HepG2 (cell line): ENCODE results near the gene TMEM129. TPM values are rescaled to one million over a fixed set of nuclear protein-coding genes. Genes with fewer than 3 reads are reported as not detected.

ENCODE experiments used
- EEA1 ChIP-seq: sonication (generic); formaldehyde crosslinking; IDR thresholded peaks from 2 replicates; pipeline ENCODE4 v1.5.1; 2020; ENCODE audit warnings: mild to moderate bottlenecking, missing genetic modification reagents, borderline replicate concordance
- IKZF1 ChIP-seq: fragments of 450-650 bp; IDR thresholded peaks from 2 replicates; pipeline ENCODE4 v1.7.1; 2016
- KDM2A ChIP-seq: sonication (generic); formaldehyde crosslinking; IDR thresholded peaks from 2 replicates; pipeline ENCODE4 v1.4.0; 2020; ENCODE audit warnings: low read depth, missing genetic modification reagents, borderline replicate concordance
- MAZ ChIP-seq, 2 experiments: sonication (generic) in 1 of 2; formaldehyde crosslinking in 1 of 2; IDR thresholded peaks; 2 replicates each; pipeline versions ENCODE4 v1.5.0 to v1.6.1; 2012 to 2020; ENCODE audit warnings: low read depth in 2 of 2, mild to moderate bottlenecking in 2 of 2, borderline replicate concordance in 1 of 2, improper control_type of control experiment in 1 of 2, low read length in 1 of 2, missing genetic modification reagents in 1 of 2, moderate library complexity in 1 of 2
- NFATC3 ChIP-seq: sonication (generic); formaldehyde crosslinking; IDR thresholded peaks from 2 replicates; pipeline ENCODE4 v1.5.1; 2020; ENCODE audit warnings: mild to moderate bottlenecking, missing genetic modification reagents
- NPAS2 ChIP-seq: sonication (generic); formaldehyde crosslinking; IDR thresholded peaks from 2 replicates; pipeline ENCODE4 v1.8.0; 2022; ENCODE audit warnings: mild to moderate bottlenecking, missing genetic modification reagents, borderline replicate concordance
- POGZ ChIP-seq: sonication (generic); formaldehyde crosslinking; IDR thresholded peaks from 2 replicates; pipeline ENCODE4 v1.4.0; 2020; ENCODE audit warnings: mild to moderate bottlenecking, missing genetic modification reagents
- SALL1 ChIP-seq: sonication (generic); formaldehyde crosslinking; IDR thresholded peaks from 2 replicates; pipeline ENCODE4 v1.8.0; 2022; ENCODE audit warnings: mild to moderate bottlenecking, missing genetic modification reagents
- SAP130 ChIP-seq: IDR thresholded peaks from 2 replicates; pipeline ENCODE4 v1.6.1; 2016; ENCODE audit warnings: low read depth
- SNAPC2 ChIP-seq: sonication (generic); formaldehyde crosslinking; IDR thresholded peaks from 2 replicates; pipeline ENCODE4 v1.8.1; 2022; ENCODE audit warnings: mild to moderate bottlenecking, missing genetic modification reagents
- TSC22D2 ChIP-seq: sonication (generic); formaldehyde crosslinking; IDR thresholded peaks from 2 replicates; pipeline ENCODE4 v1.5.1; 2020; ENCODE audit warnings: missing genetic modification reagents, mild to moderate bottlenecking, borderline replicate concordance
- U2AF2 ChIP-seq: fragments of 200-400 bp; formaldehyde crosslinking; IDR thresholded peaks from 2 replicates; pipeline ENCODE4 v1.6.1; 2017; ENCODE audit warnings: low read depth, mild to moderate bottlenecking, low read length
- ZMAT3 ChIP-seq: sonication (generic); formaldehyde crosslinking; conservative IDR thresholded peaks from 2 replicates; pipeline ENCODE4 v1.7.0; 2021; ENCODE audit warnings: missing genetic modification reagents
- ZNF468 ChIP-seq: sonication (generic); formaldehyde crosslinking; IDR thresholded peaks from 2 replicates; pipeline ENCODE4 v1.8.0; 2022; ENCODE audit warnings: mild to moderate bottlenecking, moderate library complexity, missing genetic modification reagents
- ZNF607 ChIP-seq: sonication (generic); formaldehyde crosslinking; IDR thresholded peaks from 2 replicates; pipeline ENCODE4 v1.5.1; 2020; ENCODE audit warnings: missing genetic modification reagents, mild to moderate bottlenecking, borderline replicate concordance
- ZNF768 ChIP-seq: sonication (generic); formaldehyde crosslinking; IDR thresholded peaks from 2 replicates; pipeline ENCODE4 v1.4.0; 2020; ENCODE audit warnings: missing genetic modification reagents
- ZNF841 ChIP-seq: sonication (generic); formaldehyde crosslinking; IDR thresholded peaks from 2 replicates; pipeline ENCODE4 v1.8.1; 2023; ENCODE audit warnings: missing genetic modification reagents, borderline replicate concordance
- ZSCAN25 ChIP-seq: sonication (generic); formaldehyde crosslinking; IDR thresholded peaks from 2 replicates; pipeline ENCODE4 v1.8.0; 2022; ENCODE audit warnings: mild to moderate bottlenecking, missing genetic modification reagents
- ZSCAN31 ChIP-seq: sonication (generic); formaldehyde crosslinking; IDR thresholded peaks from 2 replicates; pipeline ENCODE4 v1.5.0; 2020; ENCODE audit warnings: low read depth, mild to moderate bottlenecking, missing genetic modification reagents
- polyA plus RNA-seq, 8 experiments: library from polyadenylated mRNA; depleted of rRNA in 3 of 8; stranded (reverse) in 7 of 8; unstranded in 1 of 8; fragments of >200 nt; fragmentation: Illumina TruSeq in 4 of 8; extraction: Trizol in 4 of 8; gene quantifications; 2 replicates each; pipeline versions ENCODE4 v1.2.1 to v1.2.3, GENCODE V29; 2011 to 2016; ENCODE audit warnings: low read depth in 4 of 8, missing spikeins in 1 of 8, mixed read lengths in 1 of 8; ENCODE audit not compliant: insufficient read depth in 1 of 8
- total RNA-seq, 5 experiments: library from RNA; depleted of rRNA; stranded (reverse); fragments of >200 nt; fragmentation: Illumina TruSeq; extraction: Trizol; gene quantifications; 2 replicates each; pipeline ENCODE4 v1.2.3, GENCODE V29; 2016; ENCODE audit warnings: low read depth in 1 of 5
- TF ChIP-seq, protein P1 (sequence below): sonication (generic); formaldehyde crosslinking; IDR thresholded peaks from 2 replicates; pipeline ENCODE4 v1.4.0; 2020; ENCODE audit warnings: missing genetic modification reagents, mild to moderate bottlenecking, borderline replicate concordance
- TF ChIP-seq, protein P2 (sequence below): sonication (generic); formaldehyde crosslinking; IDR thresholded peaks from 2 replicates; pipeline ENCODE4 v1.5.1; 2020; ENCODE audit warnings: missing genetic modification reagents, mild to moderate bottlenecking, borderline replicate concordance
- TF ChIP-seq, protein P3 (sequence below): sonication (generic); formaldehyde crosslinking; IDR thresholded peaks from 2 replicates; pipeline ENCODE4 v1.4.0; 2020; ENCODE audit warnings: missing genetic modification reagents, borderline replicate concordance
- TF ChIP-seq, protein P4 (sequence below): fragments of 450-650 bp; IDR thresholded peaks from 2 replicates; pipeline ENCODE4 v1.6.1; 2017; ENCODE audit warnings: mild to moderate bottlenecking

Gene TMEM129
- total and polyA plus RNA-seq, 2 of the 13 experiments (the other 11 are each of a cell fraction or from before 2014, with no cell fraction given), result 19.0 to 25.8 TPM

- no peak for TF ChIP-seq ZSCAN31 (CRISPR knock-in tag)
- TF ChIP-seq SNAPC2, result no peak
- TF ChIP-seq U2AF2, result no peak
- no peak for TF ChIP-seq ZNF841
- TF ChIP-seq ZNF768 (CRISPR knock-in tag), result no peak
- TF ChIP-seq EEA1 (CRISPR knock-in tag), result no peak
- TF ChIP-seq SALL1 (CRISPR knock-in tag), result peak; percentile 42
- no peak for TF ChIP-seq NFATC3 (CRISPR knock-in tag)
- TF ChIP-seq ZNF607 (CRISPR knock-in tag), result no peak
- no peak for TF ChIP-seq NPAS2 (CRISPR knock-in tag)
- TF ChIP-seq KDM2A (CRISPR knock-in tag), result peak; percentile 37; the same call in 1 of the 2 replicates
- TF ChIP-seq MAZ (IDR thresholded peaks at IDR 0.05; ENCODE audit: borderline replicate concordance, low read depth, low read length), result no peak
- TF ChIP-seq MAZ (CRISPR knock-in tag; IDR thresholded peaks at IDR 0.05; ENCODE audit: low read depth), result no peak
- peak; percentile 56; the same call in 1 of the 2 replicates for TF ChIP-seq SAP130 (CRISPR knock-in tag)
- TF ChIP-seq, protein P1, sequence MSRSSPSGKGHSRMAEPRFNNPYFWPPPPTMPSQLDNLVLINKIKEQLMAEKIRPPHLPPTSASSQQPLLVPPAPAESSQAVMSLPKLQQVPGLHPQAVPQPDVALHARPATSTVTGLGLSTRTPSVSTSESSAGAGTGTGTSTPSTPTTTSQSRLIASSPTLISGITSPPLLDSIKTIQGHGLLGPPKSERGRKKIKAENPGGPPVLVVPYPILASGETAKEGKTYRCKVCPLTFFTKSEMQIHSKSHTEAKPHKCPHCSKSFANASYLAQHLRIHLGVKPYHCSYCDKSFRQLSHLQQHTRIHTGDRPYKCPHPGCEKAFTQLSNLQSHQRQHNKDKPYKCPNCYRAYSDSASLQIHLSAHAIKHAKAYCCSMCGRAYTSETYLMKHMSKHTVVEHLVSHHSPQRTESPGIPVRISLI, result no peak
- TF ChIP-seq ZSCAN25 (CRISPR knock-in tag), result no peak
- TF ChIP-seq ZMAT3 (CRISPR knock-in tag), result no peak
- TF ChIP-seq ZNF468 (CRISPR knock-in tag), result no peak
- no peak for TF ChIP-seq TSC22D2 (CRISPR knock-in tag)
- no peak for TF ChIP-seq POGZ
- TF ChIP-seq, protein P2, sequence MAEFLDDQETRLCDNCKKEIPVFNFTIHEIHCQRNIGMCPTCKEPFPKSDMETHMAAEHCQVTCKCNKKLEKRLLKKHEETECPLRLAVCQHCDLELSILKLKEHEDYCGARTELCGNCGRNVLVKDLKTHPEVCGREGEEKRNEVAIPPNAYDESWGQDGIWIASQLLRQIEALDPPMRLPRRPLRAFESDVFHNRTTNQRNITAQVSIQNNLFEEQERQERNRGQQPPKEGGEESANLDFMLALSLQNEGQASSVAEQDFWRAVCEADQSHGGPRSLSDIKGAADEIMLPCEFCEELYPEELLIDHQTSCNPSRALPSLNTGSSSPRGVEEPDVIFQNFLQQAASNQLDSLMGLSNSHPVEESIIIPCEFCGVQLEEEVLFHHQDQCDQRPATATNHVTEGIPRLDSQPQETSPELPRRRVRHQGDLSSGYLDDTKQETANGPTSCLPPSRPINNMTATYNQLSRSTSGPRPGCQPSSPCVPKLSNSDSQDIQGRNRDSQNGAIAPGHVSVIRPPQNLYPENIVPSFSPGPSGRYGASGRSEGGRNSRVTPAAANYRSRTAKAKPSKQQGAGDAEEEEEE (CRISPR knock-in tag), result no peak
- TF ChIP-seq, protein P3, sequence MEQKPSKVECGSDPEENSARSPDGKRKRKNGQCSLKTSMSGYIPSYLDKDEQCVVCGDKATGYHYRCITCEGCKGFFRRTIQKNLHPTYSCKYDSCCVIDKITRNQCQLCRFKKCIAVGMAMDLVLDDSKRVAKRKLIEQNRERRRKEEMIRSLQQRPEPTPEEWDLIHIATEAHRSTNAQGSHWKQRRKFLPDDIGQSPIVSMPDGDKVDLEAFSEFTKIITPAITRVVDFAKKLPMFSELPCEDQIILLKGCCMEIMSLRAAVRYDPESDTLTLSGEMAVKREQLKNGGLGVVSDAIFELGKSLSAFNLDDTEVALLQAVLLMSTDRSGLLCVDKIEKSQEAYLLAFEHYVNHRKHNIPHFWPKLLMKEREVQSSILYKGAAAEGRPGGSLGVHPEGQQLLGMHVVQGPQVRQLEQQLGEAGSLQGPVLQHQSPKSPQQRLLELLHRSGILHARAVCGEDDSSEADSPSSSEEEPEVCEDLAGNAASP (CRISPR knock-in tag), result 0 out of 2 replicates have a peak, but pooled peaks have one; percentile 15
- no peak for TF ChIP-seq IKZF1
- TF ChIP-seq, protein P4, sequence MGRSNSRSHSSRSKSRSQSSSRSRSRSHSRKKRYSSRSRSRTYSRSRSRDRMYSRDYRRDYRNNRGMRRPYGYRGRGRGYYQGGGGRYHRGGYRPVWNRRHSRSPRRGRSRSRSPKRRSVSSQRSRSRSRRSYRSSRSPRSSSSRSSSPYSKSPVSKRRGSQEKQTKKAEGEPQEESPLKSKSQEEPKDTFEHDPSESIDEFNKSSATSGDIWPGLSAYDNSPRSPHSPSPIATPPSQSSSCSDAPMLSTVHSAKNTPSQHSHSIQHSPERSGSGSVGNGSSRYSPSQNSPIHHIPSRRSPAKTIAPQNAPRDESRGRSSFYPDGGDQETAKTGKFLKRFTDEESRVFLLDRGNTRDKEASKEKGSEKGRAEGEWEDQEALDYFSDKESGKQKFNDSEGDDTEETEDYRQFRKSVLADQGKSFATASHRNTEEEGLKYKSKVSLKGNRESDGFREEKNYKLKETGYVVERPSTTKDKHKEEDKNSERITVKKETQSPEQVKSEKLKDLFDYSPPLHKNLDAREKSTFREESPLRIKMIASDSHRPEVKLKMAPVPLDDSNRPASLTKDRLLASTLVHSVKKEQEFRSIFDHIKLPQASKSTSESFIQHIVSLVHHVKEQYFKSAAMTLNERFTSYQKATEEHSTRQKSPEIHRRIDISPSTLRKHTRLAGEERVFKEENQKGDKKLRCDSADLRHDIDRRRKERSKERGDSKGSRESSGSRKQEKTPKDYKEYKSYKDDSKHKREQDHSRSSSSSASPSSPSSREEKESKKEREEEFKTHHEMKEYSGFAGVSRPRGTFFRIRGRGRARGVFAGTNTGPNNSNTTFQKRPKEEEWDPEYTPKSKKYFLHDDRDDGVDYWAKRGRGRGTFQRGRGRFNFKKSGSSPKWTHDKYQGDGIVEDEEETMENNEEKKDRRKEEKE, result no peak
Observed at GRCh38 chr4:1693131-1693896, 27.8 kb downstream of the TMEM129 start (continued).
